Sigmoid colon (tissue), 7 donors: ENCODE data around the gene OR2A14. TPM values are rescaled to one million over a fixed set of nuclear protein-coding genes. Genes with fewer than 3 reads are reported as not detected.
"Not testable (repeated sequence)": the region's sequence is repeated elsewhere in the genome, so short reads cannot be mapped to it uniquely, and the experiment has no call there.

Experiments
- DNase-seq: peaks from one replicate; pipeline ENCODE4 v3.0.0-alpha.2; 2019
- H3K27ac ChIP-seq, 4 donors: fragments of 200-600 bp; sonication (generic); one replicate each; pipeline ENCODE4 v1.5.1; 2016 to 2019; ENCODE audit warnings: mild to moderate bottlenecking in 1 of 4
- H3K27me3 ChIP-seq, 3 donors: fragments of 200-600 bp; sonication (generic); one replicate each; pipeline ENCODE4 v1.5.1; 2019; ENCODE audit warnings: mild to moderate bottlenecking in 1 of 3
- H3K36me3 ChIP-seq, 4 donors: fragments of 200-600 bp; sonication (generic); one replicate each; pipeline ENCODE4 v1.5.1; 2016 to 2019
- H3K4me1 ChIP-seq, 4 donors: fragments of 200-600 bp; sonication (generic); one replicate each; pipeline ENCODE4 v1.5.1; 2017 to 2019
- H3K4me3 ChIP-seq, 4 donors: fragments of 200-600 bp; sonication (generic); one replicate each; pipeline ENCODE4 v1.5.1; 2017 to 2019; ENCODE audit warnings: mild to moderate bottlenecking in 2 of 4, moderate library complexity in 1 of 4
- H3K9me3 ChIP-seq, 4 donors: fragments of 200-600 bp in 3 of 4; sonication (generic) in 3 of 4; one replicate each; pipeline versions ENCODE4 v1.5.1 to v1.6.1; 2013 to 2019
- EP300 ChIP-seq, 4 donors: sonication (generic); formaldehyde crosslinking; IDR thresholded peaks; one replicate each; pipeline ENCODE4 v1.6.1; 2017; ENCODE audit warnings: antibody characterized with exemption in 4 of 4
- POLR2A ChIP-seq, 2 donors: fragments of 450-650 bp; IDR thresholded peaks; one replicate each; pipeline ENCODE4 v1.6.1; 2016; ENCODE audit warnings: antibody characterized with exemption in 2 of 2, mild to moderate bottlenecking in 2 of 2, moderate library complexity in 2 of 2
- POLR2AphosphoS5 ChIP-seq, 4 donors: sonication (generic); formaldehyde crosslinking; IDR thresholded peaks; one replicate each; pipeline ENCODE4 v1.6.1; 2017; ENCODE audit warnings: antibody characterized with exemption in 4 of 4
- WGBS, 2 donors: extraction: QIAGEN DNeasy Blood & Tissue Kit; methylation state at CpG; one replicate each; pipeline ENCODE4 v1.1.7; 2013; 5-methylcytosine and 5-hydroxymethylcytosine counted together
- intact Hi-C: fragments of 100-400 bp; cut with DNase I; formaldehyde crosslinking; loops from one replicate; pipeline ENCODE4 v1.15.1; 2023
- polyA plus RNA-seq, 3 donors: library from polyadenylated mRNA; stranded (reverse); fragments of 200-250 nt; gene quantifications; one replicate each; pipeline ENCODE4 v1.2.3, GENCODE V29; 2013
- small RNA-seq, 3 donors: library from RNA; depleted of rRNA; stranded (forward); fragments of <200 nt; gene quantifications; one replicate each; pipeline ENCODE3, GENCODE V24; 2016
- total RNA-seq, 4 donors: library from RNA; depleted of rRNA; stranded (reverse); fragments of >200 nt; gene quantifications; one replicate each; pipeline ENCODE4 v1.1.0, GENCODE V29; 2016
- TF ChIP-seq, protein P1 (sequence below), 4 experiments: fragments of 450-650 bp in 3 of 4; fragments of 200-600 bp in 1 of 4; IDR thresholded peaks; one replicate each; pipeline ENCODE4 v1.5.1; 2016 to 2019; ENCODE audit warnings: antibody characterized with exemption in 4 of 4, mild to moderate bottlenecking in 3 of 4, moderate library complexity in 2 of 4
- donor health status: healthy with polysubstance abuse.
- donor health status: Bipolar disorder and iron deficiency.
- donor health status: healthy.

The OR2A14 gene
- total and polyA plus RNA-seq, 7 donors, result not detected

DNA sequence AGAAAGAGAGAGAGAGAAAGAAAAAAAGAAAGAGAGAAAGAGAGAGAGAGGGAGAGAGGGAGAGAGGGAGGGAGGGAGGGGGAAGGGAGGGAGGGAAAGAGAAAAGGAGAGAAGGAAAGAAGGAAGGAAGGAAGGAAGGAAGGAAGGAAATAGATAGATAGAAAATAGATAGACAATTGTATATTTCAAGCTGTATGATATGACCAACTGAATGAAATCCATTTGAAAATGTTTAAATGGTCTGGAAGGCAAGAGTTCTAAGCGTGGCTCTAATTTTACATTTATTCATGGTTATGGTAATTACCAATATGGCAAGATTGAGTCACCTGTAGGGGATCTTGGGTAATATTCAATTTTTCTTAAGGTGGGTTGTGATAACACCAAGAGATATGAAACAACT is 35.9 kb downstream of the OR2A14 start:
- TF ChIP-seq EP300 (IDR thresholded peaks at IDR 0.05) (no peak), POLR2A (IDR thresholded peaks at IDR 0.05) (no peak), POLR2AphosphoS5 (IDR thresholded peaks at IDR 0.05) (no peak)
- TF ChIP-seq, protein P1, sequence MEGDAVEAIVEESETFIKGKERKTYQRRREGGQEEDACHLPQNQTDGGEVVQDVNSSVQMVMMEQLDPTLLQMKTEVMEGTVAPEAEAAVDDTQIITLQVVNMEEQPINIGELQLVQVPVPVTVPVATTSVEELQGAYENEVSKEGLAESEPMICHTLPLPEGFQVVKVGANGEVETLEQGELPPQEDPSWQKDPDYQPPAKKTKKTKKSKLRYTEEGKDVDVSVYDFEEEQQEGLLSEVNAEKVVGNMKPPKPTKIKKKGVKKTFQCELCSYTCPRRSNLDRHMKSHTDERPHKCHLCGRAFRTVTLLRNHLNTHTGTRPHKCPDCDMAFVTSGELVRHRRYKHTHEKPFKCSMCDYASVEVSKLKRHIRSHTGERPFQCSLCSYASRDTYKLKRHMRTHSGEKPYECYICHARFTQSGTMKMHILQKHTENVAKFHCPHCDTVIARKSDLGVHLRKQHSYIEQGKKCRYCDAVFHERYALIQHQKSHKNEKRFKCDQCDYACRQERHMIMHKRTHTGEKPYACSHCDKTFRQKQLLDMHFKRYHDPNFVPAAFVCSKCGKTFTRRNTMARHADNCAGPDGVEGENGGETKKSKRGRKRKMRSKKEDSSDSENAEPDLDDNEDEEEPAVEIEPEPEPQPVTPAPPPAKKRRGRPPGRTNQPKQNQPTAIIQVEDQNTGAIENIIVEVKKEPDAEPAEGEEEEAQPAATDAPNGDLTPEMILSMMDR (IDR thresholded peaks at IDR 0.05), result no peak
- DNase-seq, result no peak
- Histone ChIP-seq H3K4me1 (no peaks in the 10 kb centered on the region), H3K4me3 (no peak overlapping the region), H3K27me3 (no peaks in the 10 kb centered on the region), H3K27ac (no peak overlapping the region), H3K36me3 (no peaks in the 10 kb centered on the region), H3K9me3 (no peaks in the 10 kb centered on the region)
- WGBS, 2 donors, result 85 to 98% methylated on average over 1 of the region's 1 CpG
- intact Hi-C loops, result no loop called here

DNA sequence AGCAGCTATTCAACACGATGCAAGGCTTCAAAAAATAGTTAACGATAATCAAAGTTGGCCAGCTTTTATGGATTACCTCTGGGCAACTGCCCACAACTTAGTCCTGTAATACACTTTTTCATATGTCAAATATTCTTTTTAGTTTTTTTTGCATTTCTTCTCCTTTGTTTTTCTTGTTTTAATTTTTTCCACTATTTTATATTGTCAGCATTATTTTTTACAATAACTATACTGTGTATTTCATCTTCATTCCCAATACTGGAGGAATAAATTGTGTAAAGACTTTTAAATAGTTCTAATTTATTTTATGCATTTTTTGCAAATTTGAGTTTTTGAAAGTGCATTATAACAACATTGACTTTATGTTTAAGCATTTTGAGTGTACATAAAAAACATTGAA is 41.8 kb downstream of the OR2A14 start:
- Histone ChIP-seq H3K27me3 (no peaks in the 10 kb centered on the region), H3K4me3 (no peak overlapping the region), H3K36me3 (no peaks in the 10 kb centered on the region), H3K4me1 (no peaks in the 10 kb centered on the region), H3K27ac (no peak overlapping the region), H3K9me3 (no peaks in the 10 kb centered on the region)
- no peak for DNase-seq
- intact Hi-C loops, result no loop called here
- 84 to 87% methylated on average over 2 of the region's 2 CpGs for WGBS, 2 donors
- no peak for TF ChIP-seq POLR2A (IDR thresholded peaks at IDR 0.05)

DNA sequence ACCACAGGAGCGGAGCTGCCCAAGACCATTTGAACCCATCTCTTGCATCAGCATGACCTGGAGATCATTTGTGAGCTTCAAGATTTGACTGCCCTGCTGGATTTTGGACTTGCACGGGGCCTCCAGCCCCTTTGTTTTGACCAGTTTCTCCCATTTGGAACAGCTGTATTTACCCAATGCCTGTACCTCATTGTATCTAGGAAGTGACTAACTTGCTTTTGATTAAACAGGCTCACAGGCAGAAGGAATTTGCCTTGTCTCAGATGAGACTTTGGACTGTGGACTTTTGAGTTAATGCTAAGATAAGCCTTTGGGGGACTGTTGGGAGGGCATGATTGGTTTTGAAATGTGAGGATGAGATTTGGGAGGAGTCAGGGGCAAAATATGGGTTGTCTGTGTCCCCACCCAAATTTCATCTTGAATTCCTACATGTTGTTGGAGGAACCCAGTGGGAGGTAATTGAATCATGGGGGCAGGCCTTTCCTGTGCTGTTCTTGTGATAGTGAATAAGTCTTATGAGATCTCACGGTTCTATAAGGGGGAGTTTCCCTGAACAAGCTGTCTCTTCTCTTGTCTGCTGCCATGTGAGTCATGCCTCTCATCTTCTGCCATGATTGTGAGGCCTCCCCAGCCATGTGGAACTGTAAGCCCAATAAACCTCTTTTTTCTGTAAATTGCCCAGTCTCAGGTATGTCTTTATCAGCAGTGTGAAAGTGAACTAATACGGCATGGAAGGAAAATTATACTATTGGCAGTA is 48.8 kb downstream of the OR2A14 start:
- H3K9me3 ChIP-seq, DNase-seq, H3K4me1 ChIP-seq, H3K27me3 ChIP-seq, H3K4me3 ChIP-seq, H3K36me3 ChIP-seq, H3K27ac ChIP-seq, intact Hi-C loops: not testable (repeated sequence)
- WGBS, 2 donors, result 74 to 84% methylated on average over 4 of the region's 4 CpGs

DNA sequence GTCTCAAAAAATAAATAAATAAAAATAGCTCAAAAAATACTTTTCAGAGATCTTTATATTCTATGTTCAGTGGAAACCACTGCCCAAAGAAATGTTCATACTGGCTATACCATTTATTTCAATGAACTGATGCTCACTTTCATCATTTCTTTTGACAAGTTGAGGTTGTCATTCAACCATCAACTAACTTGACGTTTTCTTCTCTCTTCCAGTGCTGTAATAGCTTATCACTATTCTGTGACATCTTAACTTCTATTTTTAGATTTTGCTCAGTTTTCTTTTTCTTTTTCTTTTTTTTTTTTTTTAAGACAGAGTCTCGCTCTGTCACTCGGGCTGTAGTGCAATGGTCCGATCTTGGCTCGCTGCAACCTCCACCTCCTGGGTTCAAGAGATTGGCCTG is 51.6 kb downstream of the OR2A14 start:
- no peaks in the 10 kb centered on the region for H3K36me3 ChIP-seq
- no peak overlapping the region for H3K4me3 ChIP-seq
- intact Hi-C loops, result no loop called here
- TF ChIP-seq EP300 (IDR thresholded peaks at IDR 0.05) (no peak), POLR2A (IDR thresholded peaks at IDR 0.05) (no peak), POLR2AphosphoS5 (IDR thresholded peaks at IDR 0.05) (no peak)
- TF ChIP-seq, protein P1 (IDR thresholded peaks at IDR 0.05), result no peak
- no peak for DNase-seq
- H3K27me3 ChIP-seq, result no peaks in the 10 kb centered on the region
- H3K4me1 ChIP-seq, result no peaks in the 10 kb centered on the region
- H3K27ac ChIP-seq, result no peak overlapping the region
- WGBS, 2 donors, result 93 to 94% methylated on average over 5 of the region's 5 CpGs
- no peaks in the 10 kb centered on the region for H3K9me3 ChIP-seq

DNA sequence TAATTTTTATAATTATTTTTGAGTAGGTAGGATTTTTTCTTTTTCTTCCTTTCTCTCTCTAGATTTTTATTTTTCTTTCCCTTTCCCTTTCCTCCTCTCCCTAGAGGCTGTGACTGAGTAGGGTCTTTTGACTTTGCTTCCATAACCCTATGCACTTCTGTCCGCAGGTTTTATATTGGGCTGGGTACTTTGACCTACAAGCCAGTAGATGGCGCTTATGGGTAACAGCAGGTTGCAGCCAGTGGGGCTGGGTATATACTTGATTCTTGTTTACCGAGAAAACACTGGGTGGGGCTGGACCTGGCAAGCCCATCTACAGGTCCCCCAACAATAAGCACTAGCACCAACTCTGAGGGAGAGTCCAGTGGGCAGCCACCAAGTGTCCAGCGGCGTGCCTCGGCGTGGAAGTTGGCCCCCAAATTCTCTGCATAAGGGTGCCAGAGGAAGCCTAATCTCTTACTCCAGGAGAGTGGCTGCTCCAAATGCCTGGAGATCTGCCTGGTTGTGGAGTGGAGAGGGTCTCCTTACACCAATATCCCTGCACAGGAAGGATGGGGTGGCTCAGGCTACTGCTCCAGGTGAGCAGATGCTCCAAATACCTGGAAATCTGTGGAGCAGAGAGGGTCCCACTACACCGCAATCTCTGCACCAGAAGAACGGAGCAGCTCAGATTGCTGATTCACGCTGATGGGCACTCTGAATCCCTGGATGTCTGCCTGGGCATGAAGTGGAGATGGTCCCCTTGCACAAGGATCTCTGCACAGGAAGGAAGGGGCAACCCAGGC is 55.6 kb downstream of the OR2A14 start:
- DNase-seq, intact Hi-C loops, H3K27ac ChIP-seq: not testable (repeated sequence)

DNA sequence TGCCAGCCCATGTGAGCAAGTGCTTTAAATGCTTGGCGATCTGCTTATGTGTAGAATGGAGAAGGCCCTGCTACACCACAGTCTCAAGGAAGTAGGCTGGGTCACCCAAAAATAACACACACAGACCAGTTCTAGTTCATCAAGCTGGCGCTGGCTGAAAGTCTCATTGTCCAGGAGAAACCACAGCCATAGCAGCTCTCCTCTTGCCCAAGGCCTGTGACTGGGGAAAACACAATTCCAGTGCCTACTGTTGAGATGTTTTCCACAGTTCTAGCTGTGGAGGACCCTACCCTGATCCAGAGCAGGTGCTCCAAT is 56.1 kb downstream of the OR2A14 start:
- DNase-seq, H3K9me3 ChIP-seq, intact Hi-C loops, H3K4me3 ChIP-seq, H3K27ac ChIP-seq, H3K36me3 ChIP-seq, H3K27me3 ChIP-seq, H3K4me1 ChIP-seq: not testable (repeated sequence)
- WGBS, 2 donors, result 56 to 88% methylated on average over 1 of the region's 2 CpGs

More for the DNA sequence above, 55.6 kb downstream of the OR2A14 start:
- not testable (repeated sequence) for H3K4me3 ChIP-seq, H3K27me3 ChIP-seq, H3K9me3 ChIP-seq, H3K4me1 ChIP-seq, H3K36me3 ChIP-seq
- 55 to 58% methylated on average over 10 of the region's 10 CpGs for WGBS, 2 donors
- TF ChIP-seq, protein P1 (IDR thresholded peaks at IDR 0.05), result peak in 3 of 4 experiments; percentile 22 to 36 (median 24)

Small RNA genes within 50 kb of the gene (small RNA-seq; reads per million reads assigned to genes)
- 0 reads per million in 3 donors for gene OR2A41P

Other genes with a start within 250 kb of the OR2A14 start
- gene TCAF1, start 221.0 kb upstream of the OR2A14 start, total RNA-seq, result 10 to 100 TPM; 40.8 to 56.8 (median 48.2) TPM
- 10 to 100 TPM; 12.3 to 18.0 (median 14.4) TPM for gene TCAF1, start 221.0 kb upstream of the OR2A14 start, polyA plus RNA-seq
- not detected for gene OR2F2, start 187.9 kb upstream of the OR2A14 start, total RNA-seq
- gene OR2F2, start 187.9 kb upstream of the OR2A14 start, polyA plus RNA-seq, result not detected
- gene OR2F1, start 168.3 kb upstream of the OR2A14 start, total RNA-seq, result not detected
- not detected for gene OR2F1, start 168.3 kb upstream of the OR2A14 start, polyA plus RNA-seq
- gene OR6B1, start 122.9 kb upstream of the OR2A14 start, total RNA-seq, result not detected
- not detected for gene OR6B1, start 122.9 kb upstream of the OR2A14 start, polyA plus RNA-seq
- gene OR2A5, start 74.2 kb upstream of the OR2A14 start, total RNA-seq, result not detected
- not detected for gene OR2A5, start 74.2 kb upstream of the OR2A14 start, polyA plus RNA-seq
- gene OR2A25, start 53.4 kb upstream of the OR2A14 start, total RNA-seq, result not detected
- gene OR2A25, start 53.4 kb upstream of the OR2A14 start, polyA plus RNA-seq, result not detected
- gene OR2A12, start 36.9 kb upstream of the OR2A14 start, total RNA-seq, result not detected
- not detected for gene OR2A12, start 36.9 kb upstream of the OR2A14 start, polyA plus RNA-seq
- not detected for gene OR2A2, start 13.6 kb upstream of the OR2A14 start, total RNA-seq
- gene OR2A2, start 13.6 kb upstream of the OR2A14 start, polyA plus RNA-seq, result not detected
- 1 to 10 TPM in 3 of 4 donors, under 1 TPM in 1; 0.49 to 1.8 (median 1.6) TPM for gene CTAGE4, start 60.3 kb downstream of the OR2A14 start, total RNA-seq
- 1 to 10 TPM in 2 of 3 donors, under 1 TPM in 1; 0.90 to 3.0 (median 3.0) TPM for gene CTAGE4, start 60.3 kb downstream of the OR2A14 start, polyA plus RNA-seq
- gene ARHGEF35, start 72.7 kb downstream of the OR2A14 start, total RNA-seq, result 1 to 10 TPM in 3 of 4 donors, under 1 TPM in 1; 0.54 to 2.9 (median 2.2) TPM
- 10 to 100 TPM; 34.7 to 60.6 (median 36.0) TPM for gene ARHGEF35, start 72.7 kb downstream of the OR2A14 start, polyA plus RNA-seq
- gene OR2A42, start 116.4 kb downstream of the OR2A14 start, total RNA-seq, result under 1 TPM in 2 of 4 donors, not detected in 2; 0.16 to 0.28 TPM
- under 1 TPM in 1 of 3 donors, not detected in 2; 0.06 TPM for gene OR2A42, start 116.4 kb downstream of the OR2A14 start, polyA plus RNA-seq
- gene OR2A7, start 141.6 kb downstream of the OR2A14 start, total RNA-seq, result 1 to 10 TPM in 2 of 4 donors, under 1 TPM in 2; 0.33 to 2.9 (median 1.1) TPM
- 1 to 10 TPM in 2 of 3 donors, under 1 TPM in 1; 0.60 to 8.6 (median 3.5) TPM for gene OR2A7, start 141.6 kb downstream of the OR2A14 start, polyA plus RNA-seq
- 1 to 10 TPM in 1 of 4 donors, under 1 TPM in 1, not detected in 2; 0.49 to 1.7 TPM for gene CTAGE8, start 146.1 kb downstream of the OR2A14 start, total RNA-seq
- gene CTAGE8, start 146.1 kb downstream of the OR2A14 start, polyA plus RNA-seq, result 1 to 10 TPM in 2 of 3 donors, not detected in 1; 1.2 to 5.0 TPM
- gene OR2A1, start 189.2 kb downstream of the OR2A14 start, total RNA-seq, result under 1 TPM in 3 of 4 donors, not detected in 1; 0.14 to 0.36 (median 0.16) TPM
- under 1 TPM in 1 of 3 donors, not detected in 2; 0.06 TPM for gene OR2A1, start 189.2 kb downstream of the OR2A14 start, polyA plus RNA-seq
- gene ARHGEF5, start 232.2 kb downstream of the OR2A14 start, total RNA-seq, result 10 to 100 TPM in 1 of 4 donors, 1 to 10 TPM in 3; 4.9 to 10.9 (median 6.2) TPM
- gene ARHGEF5, start 232.2 kb downstream of the OR2A14 start, polyA plus RNA-seq, result 10 to 100 TPM; 27.6 to 47.6 (median 31.1) TPM